BE2C (cell line): ENCODE data around the gene CLEC2L. TPM values are rescaled to one million over a fixed set of nuclear protein-coding genes. Genes with fewer than 3 reads are reported as not detected.

Experiments
- DNase-seq: peaks from one replicate; pipeline ENCODE4 v3.0.0-alpha.2; 2020
- H3K27me3 ChIP-seq: fragments of 250-450 bp; sonication (Bioruptor Pico); 2 replicates; pipeline ENCODE4 v1.5.1; 2020; ENCODE audit warnings: mild to moderate bottlenecking
- H3K36me3 ChIP-seq: fragments of 250-450 bp; sonication (Bioruptor Pico); 2 replicates; pipeline ENCODE4 v1.5.1; 2020; ENCODE audit warnings: mild to moderate bottlenecking
- H3K4me1 ChIP-seq: fragments of 250-450 bp; sonication (Bioruptor Pico); 2 replicates; pipeline ENCODE4 v1.5.1; 2020
- H3K4me3 ChIP-seq: 2 replicates; pipeline ENCODE4 v1.5.1; 2011; ENCODE audit warnings: low read depth, low read length
- H3K9me3 ChIP-seq: fragments of 250-450 bp; sonication (Bioruptor Pico); 2 replicates; pipeline ENCODE4 v1.5.1; 2020
- polyA plus RNA-seq: library from polyadenylated mRNA; unstranded; fragments of >200 nt; gene quantifications from one replicate; pipeline ENCODE4 v1.2.1, GENCODE V29; 2012; ENCODE audit warnings: low read depth, missing spikeins; ENCODE audit not compliant: insufficient read length, insufficient read depth
- TF ChIP-seq, protein P1 (sequence below): IDR thresholded peaks from 2 replicates; pipeline ENCODE4 v1.5.1; 2012; ENCODE audit warnings: mild to moderate bottlenecking, low read depth, low read length

Gene CLEC2L
- polyA plus RNA-seq: not detected

DNA sequence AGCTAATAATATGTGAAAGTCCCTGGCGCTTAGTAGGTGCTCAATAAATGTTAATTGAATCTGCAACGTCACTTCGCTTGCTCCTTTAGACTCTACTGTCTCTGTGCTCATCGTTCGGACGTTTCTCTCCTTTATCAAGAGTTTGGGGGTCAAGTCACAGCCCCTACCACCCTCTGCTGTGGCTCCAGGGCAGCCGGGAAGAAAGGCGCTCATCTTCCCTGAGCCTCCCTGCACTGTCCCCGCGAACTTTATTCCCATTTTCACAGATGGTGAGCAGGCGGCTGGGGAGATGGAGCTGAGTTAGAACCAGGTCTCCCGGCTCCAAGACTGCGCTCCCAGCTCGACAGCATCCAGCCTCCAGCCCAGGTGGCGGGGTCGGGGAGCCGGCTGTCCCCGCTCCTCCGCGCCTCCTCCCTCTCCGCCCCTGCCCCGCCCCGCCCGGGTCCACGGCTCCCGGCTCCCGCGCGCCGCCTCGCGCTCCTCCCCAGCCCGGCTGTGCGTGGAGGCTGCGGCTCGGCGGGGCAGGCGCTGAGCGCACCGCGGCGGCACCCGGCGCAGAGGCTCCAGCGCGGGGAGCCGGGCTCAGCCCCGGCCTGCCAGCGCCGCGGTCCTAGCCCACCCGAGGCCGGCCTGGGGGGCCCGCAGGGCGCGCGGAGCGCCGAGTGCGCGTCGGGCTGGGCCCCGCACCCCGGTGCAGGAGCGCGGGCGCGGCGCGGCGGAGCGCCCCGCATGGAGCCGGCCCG lies at the start of gene CLEC2L:
Gene CLEC2L, plus strand, starts transcription at position 487 of the 743 bp plus-strand sequence. Its CDS starts 243 bp downstream, at position 730.
- DNase-seq: peak; percentile 23
- Histone ChIP-seq H3K4me1 (no peaks in the 10 kb centered on the region), H3K4me3 (no peak within 1 kb of the TSS), H3K36me3 (no peaks in the 10 kb centered on the region), H3K9me3 (no peaks in the 10 kb centered on the region), H3K27me3 (peaks cover 28% of the 10 kb centered on the region)
- TF ChIP-seq, protein P1, sequence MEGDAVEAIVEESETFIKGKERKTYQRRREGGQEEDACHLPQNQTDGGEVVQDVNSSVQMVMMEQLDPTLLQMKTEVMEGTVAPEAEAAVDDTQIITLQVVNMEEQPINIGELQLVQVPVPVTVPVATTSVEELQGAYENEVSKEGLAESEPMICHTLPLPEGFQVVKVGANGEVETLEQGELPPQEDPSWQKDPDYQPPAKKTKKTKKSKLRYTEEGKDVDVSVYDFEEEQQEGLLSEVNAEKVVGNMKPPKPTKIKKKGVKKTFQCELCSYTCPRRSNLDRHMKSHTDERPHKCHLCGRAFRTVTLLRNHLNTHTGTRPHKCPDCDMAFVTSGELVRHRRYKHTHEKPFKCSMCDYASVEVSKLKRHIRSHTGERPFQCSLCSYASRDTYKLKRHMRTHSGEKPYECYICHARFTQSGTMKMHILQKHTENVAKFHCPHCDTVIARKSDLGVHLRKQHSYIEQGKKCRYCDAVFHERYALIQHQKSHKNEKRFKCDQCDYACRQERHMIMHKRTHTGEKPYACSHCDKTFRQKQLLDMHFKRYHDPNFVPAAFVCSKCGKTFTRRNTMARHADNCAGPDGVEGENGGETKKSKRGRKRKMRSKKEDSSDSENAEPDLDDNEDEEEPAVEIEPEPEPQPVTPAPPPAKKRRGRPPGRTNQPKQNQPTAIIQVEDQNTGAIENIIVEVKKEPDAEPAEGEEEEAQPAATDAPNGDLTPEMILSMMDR: no peak

DNA sequence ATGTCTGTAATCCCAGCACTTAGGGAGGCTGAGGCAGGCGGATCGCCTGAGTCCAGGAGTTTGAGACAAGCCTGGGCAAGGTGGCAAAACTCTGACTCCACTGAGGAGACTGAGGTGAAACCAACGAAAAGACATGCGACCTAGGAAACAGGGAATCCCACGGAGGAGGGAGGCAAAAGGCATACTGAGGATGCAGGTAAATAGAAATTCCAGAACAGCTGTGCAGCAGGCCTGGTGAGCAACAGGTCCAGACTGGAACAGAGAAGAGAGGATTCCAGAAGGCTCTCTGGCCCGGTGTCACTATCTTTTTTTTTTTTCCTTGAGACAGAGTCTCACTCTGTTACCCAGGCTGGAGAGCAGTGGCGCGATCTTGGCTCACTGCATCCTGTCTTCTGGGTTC lies 47.3 kb upstream of the CLEC2L start:
- Histone ChIP-seq H3K4me3 (no peak overlapping the region), H3K4me1 (no peaks in the 10 kb centered on the region), H3K27me3 (no peaks in the 10 kb centered on the region; the same call in 1 of the 2 replicates), H3K9me3 (no peaks in the 10 kb centered on the region), H3K36me3 (no peaks in the 10 kb centered on the region)
- DNase-seq: no peak
- TF ChIP-seq, protein P1: no peak

DNA sequence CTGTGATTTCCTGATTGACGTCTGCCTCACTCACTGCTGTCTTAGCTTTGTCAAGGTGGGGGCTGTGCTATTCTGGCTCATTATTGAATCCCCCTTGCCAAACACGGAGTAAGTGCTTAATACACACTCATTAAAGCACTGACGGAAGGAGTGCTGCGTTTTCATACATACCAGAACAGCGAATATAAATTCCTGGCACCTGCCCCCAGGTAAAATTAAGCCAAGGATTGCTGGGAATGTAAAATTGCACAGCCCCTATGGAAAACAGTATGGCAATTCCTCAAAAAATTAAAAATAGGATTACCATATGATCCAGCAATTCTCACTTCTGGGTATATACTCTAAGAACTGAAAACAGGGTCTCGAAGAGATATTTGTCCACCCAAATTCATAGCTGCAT lies 46.6 kb upstream of the CLEC2L start:
- Histone ChIP-seq H3K4me1 (no peaks in the 10 kb centered on the region), H3K36me3 (no peaks in the 10 kb centered on the region), H3K9me3 (no peaks in the 10 kb centered on the region), H3K4me3 (no peak overlapping the region), H3K27me3 (peaks cover under 1% of the 10 kb centered on the region)
- TF ChIP-seq, protein P1: no peak
- no peak for DNase-seq

DNA sequence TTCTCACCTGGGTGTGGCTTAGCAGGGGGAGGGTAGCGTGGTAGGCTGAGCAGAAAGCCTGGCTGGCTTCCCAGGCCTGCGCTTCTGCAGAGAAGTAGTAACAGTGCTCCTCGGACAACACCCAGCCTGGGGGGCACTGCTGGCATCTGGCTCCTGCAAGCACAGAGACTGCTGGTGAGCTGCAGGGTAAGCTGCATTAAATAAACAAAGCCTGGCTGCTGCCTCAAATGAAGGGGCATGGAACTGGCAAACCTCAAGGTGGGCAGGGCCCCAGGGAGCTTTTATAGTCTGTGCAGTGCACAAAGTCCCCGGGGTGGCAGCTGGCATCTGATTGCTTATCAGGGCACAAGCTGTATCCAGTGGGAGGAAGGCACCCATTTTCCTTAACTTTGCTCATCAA lies 43.9 kb upstream of the CLEC2L start:
- peak; percentile 24 for DNase-seq
- TF ChIP-seq, protein P1: no peak
- peaks cover 21% of the 10 kb centered on the region for H3K27me3 ChIP-seq

DNA sequence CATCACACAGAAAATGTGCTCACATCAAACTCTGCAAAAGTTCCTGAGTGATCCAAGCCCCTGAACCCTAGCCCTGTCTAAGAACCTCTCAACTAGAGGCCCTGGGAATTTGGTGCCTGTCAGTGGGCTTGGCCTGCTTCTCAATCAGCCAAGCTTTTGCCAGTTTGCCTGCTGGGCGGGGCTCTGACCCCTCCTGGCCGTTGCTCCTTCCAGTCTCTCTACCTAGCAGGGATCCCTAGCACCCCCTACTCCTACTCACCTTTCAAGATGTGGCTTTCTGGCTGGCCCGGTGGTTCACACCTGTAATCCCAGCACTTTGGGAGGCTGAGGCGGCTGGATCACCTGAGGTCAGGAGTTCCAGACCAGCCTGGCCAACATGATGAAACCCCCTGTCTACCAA lies 42.1 kb upstream of the CLEC2L start:
- Histone ChIP-seq H3K4me3 (no peak overlapping the region), H3K27me3 (peaks cover 21% of the 10 kb centered on the region), H3K36me3 (no peaks in the 10 kb centered on the region), H3K9me3 (no peaks in the 10 kb centered on the region), H3K4me1 (no peaks in the 10 kb centered on the region)
- DNase-seq: no peak
- TF ChIP-seq, protein P1: no peak

More for the DNA sequence above, 43.9 kb upstream of the CLEC2L start:
- Histone ChIP-seq H3K9me3 (no peaks in the 10 kb centered on the region), H3K36me3 (no peaks in the 10 kb centered on the region), H3K4me3 (no peak overlapping the region), H3K4me1 (no peaks in the 10 kb centered on the region)

DNA sequence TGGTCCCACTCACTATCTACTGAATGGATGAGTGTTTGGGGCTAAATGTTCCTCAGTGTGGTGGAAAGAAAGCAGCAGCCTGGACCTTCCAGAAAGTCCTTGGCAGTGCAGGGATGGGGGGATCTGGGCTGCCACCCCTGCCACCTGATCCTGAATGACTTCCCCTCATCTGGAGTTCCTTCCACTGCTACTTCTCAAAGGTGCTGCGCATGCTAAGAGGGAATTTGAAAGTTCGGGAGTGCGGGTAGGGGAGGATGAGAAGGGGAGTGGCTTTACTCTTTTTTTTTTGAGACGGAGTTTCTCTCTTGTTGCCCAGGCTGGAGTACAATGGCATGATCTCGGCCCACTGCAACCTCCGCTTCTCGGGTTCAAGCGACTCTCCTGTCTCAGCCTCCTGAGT lies 41.4 kb upstream of the CLEC2L start:
- no peak for DNase-seq
- H3K36me3 ChIP-seq: no peaks in the 10 kb centered on the region
- H3K9me3 ChIP-seq: no peaks in the 10 kb centered on the region
- peaks cover 21% of the 10 kb centered on the region for H3K27me3 ChIP-seq
- TF ChIP-seq, protein P1: no peak
- H3K4me1 ChIP-seq: no peaks in the 10 kb centered on the region
- no peak overlapping the region for H3K4me3 ChIP-seq
